ENCODE measurements around the gene MBD3.

The MBD3 gene

DNA sequence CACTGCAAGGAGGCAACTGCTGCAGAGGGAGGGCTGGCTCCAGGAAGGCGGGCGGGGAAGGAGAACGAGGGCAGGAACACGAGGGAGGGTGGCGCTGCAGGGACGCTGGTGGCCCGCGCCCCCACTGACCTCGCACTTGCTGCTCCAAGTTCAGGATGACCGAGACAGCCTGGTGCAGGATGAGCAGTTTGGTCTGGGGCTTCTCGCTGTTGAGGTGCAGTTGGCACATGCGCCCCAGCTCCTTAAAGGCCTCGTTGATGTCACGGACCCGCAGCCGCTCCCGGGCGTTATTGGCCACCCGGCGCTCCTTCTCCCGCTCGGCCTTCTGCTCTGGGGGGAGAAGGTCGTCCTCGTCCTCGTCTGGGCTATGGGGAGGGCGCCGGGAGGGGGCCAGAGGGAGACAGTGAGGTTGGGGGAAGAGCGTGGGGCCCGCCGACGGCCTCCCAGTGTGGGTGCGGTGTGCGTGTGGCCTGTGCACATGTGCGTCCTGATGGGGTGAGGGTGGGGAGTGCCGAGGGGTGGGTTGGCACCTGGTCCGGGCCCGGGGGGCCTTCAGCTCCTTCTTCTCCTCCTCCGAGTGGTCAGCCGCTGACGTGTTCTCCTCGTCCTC is 22.6 kb upstream of the MBD3 start:
- Histone ChIP-seq H3K9ac (ENCODE audit: low read length) (no peak overlapping the region), H3K9me2 (ENCODE audit: low read depth, low read length) (no peaks in the 10 kb centered on the region), H3K4me1 (ENCODE audit: insufficient read depth, low read length, severe bottlenecking) (peaks cover 34% of the 10 kb centered on the region), H4K20me1 (ENCODE audit: insufficient read depth, low read length) (no peaks in the 10 kb centered on the region), H3K79me2 (ENCODE audit: insufficient read depth, low read length) (no peaks in the 10 kb centered on the region), H3F3A (ENCODE audit: insufficient read depth, low read length) (peaks cover 4% of the 10 kb centered on the region; the same call in 1 of the 2 replicates), H3K4me2 (ENCODE audit: low read length) (no peak overlapping the region), H3K9me3 (ENCODE audit: low read length) (no peaks in the 10 kb centered on the region), H3K36me3 (ENCODE audit: insufficient read depth, low read length) (peaks cover 99% of the 10 kb centered on the region), H3K4me3 (ENCODE audit: low read depth, low read length, poor library complexity, severe bottlenecking) (no peak overlapping the region), H2AFZ (ENCODE audit: low read length) (no peak overlapping the region), H3K27me3 (ENCODE audit: insufficient read depth, low read length) (no peaks in the 10 kb centered on the region), H3K27ac (ENCODE audit: low read depth, low read length, poor library complexity, severe bottlenecking) (no peak overlapping the region)
- TF ChIP-seq, protein P1, sequence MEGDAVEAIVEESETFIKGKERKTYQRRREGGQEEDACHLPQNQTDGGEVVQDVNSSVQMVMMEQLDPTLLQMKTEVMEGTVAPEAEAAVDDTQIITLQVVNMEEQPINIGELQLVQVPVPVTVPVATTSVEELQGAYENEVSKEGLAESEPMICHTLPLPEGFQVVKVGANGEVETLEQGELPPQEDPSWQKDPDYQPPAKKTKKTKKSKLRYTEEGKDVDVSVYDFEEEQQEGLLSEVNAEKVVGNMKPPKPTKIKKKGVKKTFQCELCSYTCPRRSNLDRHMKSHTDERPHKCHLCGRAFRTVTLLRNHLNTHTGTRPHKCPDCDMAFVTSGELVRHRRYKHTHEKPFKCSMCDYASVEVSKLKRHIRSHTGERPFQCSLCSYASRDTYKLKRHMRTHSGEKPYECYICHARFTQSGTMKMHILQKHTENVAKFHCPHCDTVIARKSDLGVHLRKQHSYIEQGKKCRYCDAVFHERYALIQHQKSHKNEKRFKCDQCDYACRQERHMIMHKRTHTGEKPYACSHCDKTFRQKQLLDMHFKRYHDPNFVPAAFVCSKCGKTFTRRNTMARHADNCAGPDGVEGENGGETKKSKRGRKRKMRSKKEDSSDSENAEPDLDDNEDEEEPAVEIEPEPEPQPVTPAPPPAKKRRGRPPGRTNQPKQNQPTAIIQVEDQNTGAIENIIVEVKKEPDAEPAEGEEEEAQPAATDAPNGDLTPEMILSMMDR (IDR thresholded peaks at IDR 0.05; ENCODE audit: low read length) = no peak
- TF ChIP-seq EZH2 (IDR thresholded peaks at IDR 0.05; ENCODE audit: borderline replicate concordance, low read length) = no peak

DNA sequence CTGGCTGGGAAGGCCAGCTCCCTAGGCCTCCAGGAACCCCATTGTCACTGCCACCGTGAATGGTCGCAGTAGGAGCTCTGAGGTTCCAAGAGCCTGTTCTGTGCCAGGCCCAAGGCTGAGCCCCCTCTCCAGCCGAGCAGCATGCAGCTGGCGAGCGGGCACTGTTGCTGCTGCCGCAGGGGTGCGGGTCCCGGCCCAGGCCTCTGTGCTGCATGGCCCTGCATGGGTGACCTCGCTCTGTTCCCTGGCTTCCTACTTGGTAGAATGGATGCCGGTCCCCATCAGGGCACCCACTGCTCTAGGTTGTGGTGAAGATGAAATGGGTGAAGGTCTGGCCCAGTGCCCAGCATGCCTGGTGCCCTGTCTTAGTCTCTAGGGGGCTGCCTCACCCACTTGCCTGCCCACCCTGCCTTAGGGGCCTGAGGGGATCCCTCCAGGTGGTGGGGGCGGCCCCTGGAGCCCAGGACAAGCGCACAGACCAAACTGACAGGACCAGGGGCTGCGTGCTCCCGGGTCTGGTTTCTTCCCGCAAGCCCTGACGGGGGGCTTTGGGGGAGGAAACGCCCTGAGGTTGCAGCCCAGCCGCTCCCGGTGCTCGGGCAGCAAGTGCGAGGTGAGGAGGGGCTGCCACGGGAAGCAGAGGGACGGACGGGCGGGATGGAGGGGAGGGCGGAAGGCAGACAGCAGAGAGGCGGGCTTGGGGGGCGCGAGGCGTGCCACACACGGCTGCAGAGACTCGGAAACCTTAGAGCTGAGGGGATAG is 21.3 kb upstream of the MBD3 start:
- peaks cover 97% of the 10 kb centered on the region for H3K36me3 ChIP-seq (ENCODE audit: insufficient read depth, low read length)
- no peaks in the 10 kb centered on the region for H3K9me2 ChIP-seq (ENCODE audit: low read depth, low read length)
- H3K79me2 ChIP-seq (ENCODE audit: insufficient read depth, low read length) = no peaks in the 10 kb centered on the region
- H3K4me2 ChIP-seq (ENCODE audit: low read length) = no peak overlapping the region
- H3K4me1 ChIP-seq (ENCODE audit: insufficient read depth, low read length, severe bottlenecking) = peaks cover 37% of the 10 kb centered on the region
- H3F3A ChIP-seq (ENCODE audit: insufficient read depth, low read length) = peaks cover 11% of the 10 kb centered on the region; the same call in 1 of the 2 replicates
- peak overlapping the region; percentile 42 for H3K27ac ChIP-seq (ENCODE audit: low read depth, low read length, poor library complexity, severe bottlenecking)
- H3K9ac ChIP-seq (ENCODE audit: low read length) = no peak overlapping the region
- no peaks in the 10 kb centered on the region for H3K27me3 ChIP-seq (ENCODE audit: insufficient read depth, low read length)
- H3K4me3 ChIP-seq (ENCODE audit: low read depth, low read length, poor library complexity, severe bottlenecking) = no peak overlapping the region
- no peak for TF ChIP-seq EZH2 (IDR thresholded peaks at IDR 0.05; ENCODE audit: borderline replicate concordance, low read length)
- TF ChIP-seq, protein P1 (IDR thresholded peaks at IDR 0.05; ENCODE audit: low read length) = no peak
- H4K20me1 ChIP-seq (ENCODE audit: insufficient read depth, low read length) = no peaks in the 10 kb centered on the region
- H3K9me3 ChIP-seq (ENCODE audit: low read length) = no peaks in the 10 kb centered on the region
- no peak overlapping the region for H2AFZ ChIP-seq (ENCODE audit: low read length)

DNA sequence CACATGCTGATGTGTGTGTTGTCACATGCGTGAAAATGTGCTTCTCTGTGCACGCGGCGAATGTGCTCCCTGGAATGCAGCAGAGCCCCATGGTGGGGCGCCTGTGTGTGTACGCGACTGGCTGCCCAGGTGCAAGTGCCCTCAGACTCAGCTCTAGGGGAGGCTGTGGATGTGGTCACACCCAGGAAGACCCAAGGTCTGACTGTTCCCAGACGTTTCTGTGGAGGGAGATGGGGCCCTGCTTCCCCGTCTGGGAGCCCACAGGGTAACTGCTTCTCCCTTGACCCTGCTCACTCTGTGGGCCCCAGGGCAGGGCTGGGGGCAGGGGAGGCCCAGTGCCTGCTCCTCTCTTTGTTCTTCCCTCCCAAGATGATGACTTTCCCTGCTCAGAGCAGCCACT is 20.5 kb upstream of the MBD3 start:
- H3K27me3 ChIP-seq (ENCODE audit: insufficient read depth, low read length) = no peaks in the 10 kb centered on the region
- H3K9ac ChIP-seq (ENCODE audit: low read length) = no peak overlapping the region
- H3K4me1 ChIP-seq (ENCODE audit: insufficient read depth, low read length, severe bottlenecking) = peaks cover 29% of the 10 kb centered on the region
- no peaks in the 10 kb centered on the region for H3K9me3 ChIP-seq (ENCODE audit: low read length)
- no peak overlapping the region for H2AFZ ChIP-seq (ENCODE audit: low read length)
- H3K27ac ChIP-seq (ENCODE audit: low read depth, low read length, poor library complexity, severe bottlenecking) = peak overlapping the region; percentile 42
- no peaks in the 10 kb centered on the region for H4K20me1 ChIP-seq (ENCODE audit: insufficient read depth, low read length)
- H3K4me2 ChIP-seq (ENCODE audit: low read length) = no peak overlapping the region
- no peak overlapping the region for H3K4me3 ChIP-seq (ENCODE audit: low read depth, low read length, poor library complexity, severe bottlenecking)
- H3K79me2 ChIP-seq (ENCODE audit: insufficient read depth, low read length) = no peaks in the 10 kb centered on the region
- H3F3A ChIP-seq (ENCODE audit: insufficient read depth, low read length) = peaks cover 17% of the 10 kb centered on the region; the same call in 1 of the 2 replicates
- TF ChIP-seq, protein P1 (IDR thresholded peaks at IDR 0.05; ENCODE audit: low read length) = no peak
- no peak for TF ChIP-seq EZH2 (IDR thresholded peaks at IDR 0.05; ENCODE audit: borderline replicate concordance, low read length)
- no peaks in the 10 kb centered on the region for H3K9me2 ChIP-seq (ENCODE audit: low read depth, low read length)
- peaks cover 88% of the 10 kb centered on the region for H3K36me3 ChIP-seq (ENCODE audit: insufficient read depth, low read length)

Data from OCI-LY1 (cell line).